DMS79 (cell line): ENCODE measurements around the gene IRF2BPL.
A peak's percentile ranks its signal among the peaks of the same experiment; 100 is the strongest.
"Not testable (repeated sequence)": the region's sequence is repeated elsewhere in the genome, so short reads cannot be mapped to it uniquely, and the experiment has no call there.

Source experiments
- DNase-seq: peaks from one replicate; lab custom pipeline; 2025; lab: John Stamatoyannopoulos, UW

The IRF2BPL gene

GRCh38 chr14:77033622-77034589 lies 5.4 kb upstream of the IRF2BPL start:
- DNase-seq, result peak; percentile 87

GRCh38 chr14:77032844-77033621 lies 4.5 kb upstream of the IRF2BPL start:
- peak; percentile 99 for DNase-seq

- peak; percentile 72 for DNase-seq
Measured at GRCh38 chr14:77032491-77032843, 4.0 kb upstream of the IRF2BPL start.

DNA sequence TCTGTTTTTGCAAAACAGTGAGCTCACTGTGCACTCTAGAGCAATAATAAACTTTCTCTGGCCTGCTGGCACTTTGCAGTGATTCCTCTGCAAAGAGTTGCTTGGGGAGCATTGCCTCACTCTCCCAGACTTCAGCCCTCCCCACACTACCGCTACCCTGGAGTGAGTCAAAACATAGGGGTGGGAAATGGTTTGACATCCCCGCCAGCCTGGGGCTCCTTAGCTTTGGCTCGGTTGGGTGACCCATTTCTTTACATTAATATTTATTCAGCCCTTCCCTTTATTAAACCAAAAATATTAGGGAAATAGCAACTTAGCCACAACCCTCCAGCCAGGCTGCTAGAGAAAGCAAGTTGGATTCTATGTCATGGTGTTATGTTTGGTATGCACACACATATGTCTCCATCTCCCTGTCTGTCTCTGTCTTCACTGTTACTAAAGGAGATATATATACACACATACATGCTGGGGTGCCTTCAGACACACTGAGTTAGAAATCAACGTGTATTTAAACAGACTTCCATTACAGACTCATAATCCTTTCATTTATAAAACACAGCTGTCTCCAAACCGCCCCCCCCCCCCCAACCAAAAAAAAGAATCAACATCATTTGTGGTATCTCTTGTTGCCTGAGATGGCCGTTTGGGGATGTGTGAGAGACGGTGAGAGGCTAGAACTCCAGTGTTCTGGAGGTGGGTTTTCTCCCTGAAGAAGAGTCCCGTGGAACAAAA lies 3.4 kb upstream of the IRF2BPL start:
- DNase-seq, result no peak

GRCh38 chr14:77027538-77028383 lies 747 bp downstream of the IRF2BPL start:
- DNase-seq, result peak; percentile 66

- DNase-seq, result peak; percentile 33
Measured at GRCh38 chr14:77026930-77027537, 1.5 kb downstream of the IRF2BPL start.

GRCh38 chr14:77026166-77026929 lies 2.2 kb downstream of the IRF2BPL start:
- peak; percentile 66 for DNase-seq

DNA sequence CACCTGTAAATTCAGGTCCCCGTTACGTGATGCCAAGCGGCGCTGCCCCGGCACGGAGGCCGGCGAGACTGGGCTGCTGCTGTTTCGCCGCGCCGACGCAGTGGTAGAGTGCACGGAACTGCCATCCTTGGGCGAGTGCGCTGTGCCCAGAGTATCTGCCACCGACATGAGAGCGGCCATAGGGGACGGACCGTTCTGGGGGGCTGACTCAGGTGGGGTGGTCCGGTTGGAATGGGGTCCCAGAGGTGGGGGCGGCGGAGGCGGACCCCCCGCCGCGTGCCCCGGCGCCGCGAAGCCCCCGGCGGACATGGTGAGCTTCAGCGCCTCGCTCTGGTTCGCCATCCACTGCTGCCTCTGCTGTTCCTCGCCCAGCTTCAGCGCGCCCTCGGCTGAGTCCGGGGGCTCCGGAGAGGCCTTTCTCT lies 2.8 kb downstream of the IRF2BPL start:
- DNase-seq, result no peak

DNA sequence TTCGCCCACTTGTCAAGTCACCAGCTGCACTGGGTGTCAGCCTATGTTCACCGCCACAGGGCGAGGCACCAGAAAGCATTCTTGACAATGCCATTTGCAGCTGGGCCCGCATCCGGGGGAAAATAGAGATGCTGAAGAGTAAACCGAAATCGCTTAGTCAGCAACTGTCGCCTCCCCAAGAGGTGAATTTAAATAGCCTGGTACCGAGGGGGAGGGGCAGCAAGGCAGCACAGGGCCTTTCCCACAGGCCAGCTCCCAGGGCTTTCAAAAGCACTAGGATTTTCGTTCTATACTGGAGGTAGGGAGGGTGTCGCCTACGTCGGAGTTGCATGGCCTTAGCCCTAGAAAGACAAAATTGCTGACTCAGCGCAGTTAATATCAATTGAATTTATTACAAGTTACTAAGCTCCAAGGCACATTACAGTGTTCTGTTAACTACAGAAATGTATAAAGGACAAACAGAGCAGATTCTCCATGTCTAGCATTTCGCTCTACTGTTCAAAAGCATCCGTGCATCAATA lies 4.3 kb downstream of the IRF2BPL start:
- peak; percentile 80 for DNase-seq

DNA sequence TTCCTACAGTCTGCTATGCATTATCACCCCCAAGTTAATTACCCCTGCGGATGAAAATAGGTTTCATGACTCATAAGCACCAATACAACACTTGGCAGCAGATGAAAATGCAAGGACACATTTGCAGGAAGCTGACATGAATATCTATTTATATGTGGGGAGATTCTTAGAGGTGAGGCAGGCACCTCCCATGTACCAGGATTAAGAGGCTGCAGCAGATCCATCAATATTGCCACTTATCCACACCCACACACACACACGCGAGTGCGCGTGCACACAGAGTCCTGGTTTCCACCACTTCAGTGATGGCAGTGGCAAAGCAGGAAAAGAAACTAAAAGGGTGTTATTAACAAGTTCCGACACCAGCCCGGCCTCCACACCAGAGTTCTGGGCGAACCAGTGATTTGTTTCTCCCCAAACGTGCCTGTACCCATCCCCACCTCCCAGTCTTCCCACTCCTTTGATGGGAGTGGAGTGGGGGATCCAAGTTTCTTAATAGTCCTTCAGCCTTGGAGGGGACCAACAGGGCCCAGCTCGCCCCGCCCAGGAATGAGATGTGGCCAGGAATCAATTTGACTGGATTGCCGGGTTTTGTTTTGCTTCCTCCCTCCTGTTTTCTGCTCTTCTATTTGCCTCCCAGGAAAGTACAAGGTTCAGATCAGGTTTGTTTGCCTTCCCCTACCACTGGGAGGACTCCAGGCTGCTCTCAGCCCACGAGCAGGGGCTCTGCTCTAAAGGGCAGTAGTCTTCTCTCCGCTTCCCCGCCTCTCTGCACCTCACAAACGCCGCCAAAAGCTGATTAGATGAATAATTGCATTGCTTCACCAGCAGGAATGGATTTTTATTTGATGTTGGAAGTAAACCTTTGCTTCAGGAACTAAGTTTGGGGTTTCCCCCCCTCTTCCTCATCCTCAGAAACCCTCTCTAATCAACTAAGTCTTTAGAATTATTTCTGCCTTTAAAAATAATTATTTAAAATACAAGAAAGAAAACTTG lies 5.2 kb downstream of the IRF2BPL start:
- peak; percentile 49 for DNase-seq

DNA sequence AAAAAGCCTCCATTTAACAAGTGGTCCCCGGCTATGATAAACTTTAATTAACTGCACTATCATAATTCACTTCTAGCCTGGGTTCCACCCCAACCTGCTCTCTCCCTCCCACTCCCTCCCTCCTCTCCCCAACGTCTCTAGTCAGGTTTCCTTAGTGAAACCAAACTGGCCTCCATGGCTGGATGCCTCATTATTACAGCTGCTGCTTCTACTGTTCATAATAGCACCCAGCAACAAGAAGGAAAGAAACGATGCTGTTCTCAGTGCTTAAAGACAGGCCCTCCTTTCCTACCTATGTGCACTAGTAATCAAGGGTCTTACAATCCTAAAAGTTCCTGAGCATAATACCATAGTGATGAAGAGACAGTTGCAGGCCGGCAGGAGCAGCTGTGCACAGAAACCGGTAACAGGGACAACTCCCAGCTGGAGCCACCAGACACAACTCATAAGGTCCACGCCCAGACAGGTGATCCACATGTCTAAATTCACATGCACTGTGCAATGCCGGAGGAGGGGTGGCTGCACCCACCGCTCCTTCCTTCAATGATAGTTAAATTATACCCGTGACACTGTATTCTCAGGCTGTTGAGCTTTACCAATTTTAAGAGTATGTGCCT lies 6.2 kb downstream of the IRF2BPL start:
- no peak for DNase-seq

DNA sequence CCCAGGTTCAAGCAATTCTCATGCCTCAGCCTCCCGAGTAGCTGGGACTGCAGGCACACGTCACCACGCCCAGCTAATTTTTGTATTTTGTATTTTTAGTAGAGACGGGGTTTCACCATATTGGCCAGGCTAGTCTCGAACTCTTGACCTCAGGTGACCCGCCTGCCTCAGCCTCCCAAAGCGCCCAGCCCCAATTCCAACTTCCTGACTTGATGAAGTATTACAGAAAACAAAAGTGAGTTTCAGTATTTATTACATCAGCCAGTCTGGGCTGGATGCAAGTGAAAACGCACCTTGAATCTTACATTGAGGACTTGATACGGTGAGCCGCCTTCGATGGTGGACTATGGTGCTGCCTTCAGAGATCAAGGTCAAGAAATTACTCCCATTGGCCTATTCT lies 7.1 kb downstream of the IRF2BPL start:
- not testable (repeated sequence) for DNase-seq

DNA sequence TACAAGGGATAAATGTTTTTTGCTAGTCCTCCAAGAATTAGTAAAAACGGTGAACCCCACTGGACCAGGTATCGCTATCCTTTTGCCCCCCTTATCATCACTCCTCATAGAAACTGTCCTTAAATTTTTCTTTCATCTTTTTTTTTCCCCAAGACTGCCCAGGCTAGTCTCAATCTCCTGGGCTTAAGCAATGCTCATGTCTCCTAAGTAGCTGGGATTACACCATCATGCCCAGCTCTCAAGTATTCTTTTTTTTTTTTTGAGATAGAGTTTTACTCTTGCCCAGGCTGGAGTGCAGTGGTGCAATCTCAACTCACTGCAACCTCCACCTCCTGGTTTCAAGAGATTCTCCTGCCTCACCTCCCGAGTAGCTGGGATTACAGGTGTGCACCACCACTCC lies 9.7 kb downstream of the IRF2BPL start:
- DNase-seq, result no peak

DNA sequence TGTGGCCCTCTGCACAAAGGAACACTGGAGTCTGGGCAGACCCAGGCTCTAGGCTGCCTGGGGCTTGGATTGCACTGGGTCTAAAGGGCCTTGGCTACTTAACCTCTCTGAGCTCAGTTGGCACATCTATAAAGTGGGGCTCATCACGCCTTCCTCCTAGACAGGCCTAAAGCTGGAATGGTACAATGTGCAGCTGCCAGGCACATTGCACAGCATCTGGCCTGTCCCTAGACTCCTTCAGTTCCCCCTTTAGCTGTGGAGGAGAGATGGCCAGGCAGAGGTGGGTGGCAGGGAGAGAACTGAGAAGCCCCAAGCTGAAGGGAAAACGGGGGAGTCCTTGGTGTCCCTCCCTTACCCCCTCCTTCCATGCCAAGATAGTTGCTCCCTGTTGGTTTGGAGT lies 10.8 kb downstream of the IRF2BPL start:
- DNase-seq, result no peak

GRCh38 chr14:77014734-77015133 lies 13.8 kb downstream of the IRF2BPL start:
- no peak for DNase-seq

GRCh38 chr14:77014004-77014604 lies 14.4 kb downstream of the IRF2BPL start:
- DNase-seq, result no peak

- no peak for DNase-seq
Measured at GRCh38 chr14:77012193-77012765, 16.2 kb downstream of the IRF2BPL start.
